H1 (cell line): ENCODE measurements around the gene STEAP4.

Experiments
- CBX5 ChIP-seq: fragments of 300-800, 300-1000 bp; sonication (generic); IDR thresholded peaks from 2 replicates; pipeline ENCODE4 v1.7.1; 2016; ENCODE audit warnings: antibody characterized with exemption, low read length, low read depth
- CBX8 ChIP-seq: fragments of 300-800, 300-1000 bp; sonication (generic); IDR thresholded peaks from 2 replicates; pipeline ENCODE4 v1.7.1; 2016; ENCODE audit warnings: low read depth, low read length, borderline replicate concordance
- CREB1 ChIP-seq: IDR thresholded peaks from 2 replicates; pipeline ENCODE4 v1.6.1; 2012; ENCODE audit warnings: inconsistent platforms
- GTF2F1 ChIP-seq: IDR thresholded peaks from 2 replicates; pipeline ENCODE4 v1.6.1; 2012; ENCODE audit warnings: low read depth, low read length, improper control_type of control experiment, borderline replicate concordance
- POLR2A ChIP-seq, 2 experiments: IDR thresholded peaks; 1 replicate in 1 of 2; 2 replicates in 1 of 2; pipeline ENCODE4 v1.6.1; 2011; ENCODE audit warnings: low read depth in 2 of 2, low read length in 2 of 2, mild to moderate bottlenecking in 2 of 2; ENCODE audit errors: control extremely low read depth in 1 of 2
- TCF12 ChIP-seq: IDR thresholded peaks from 2 replicates; pipeline ENCODE4 v1.6.1; 2011; ENCODE audit warnings: low read depth, mild to moderate bottlenecking, low read length
- ZNF274 ChIP-seq: IDR thresholded peaks from 2 replicates; pipeline ENCODE4 v1.7.0; 2012; ENCODE audit warnings: low read length, borderline replicate concordance; ENCODE audit errors: extremely low read depth
- TF ChIP-seq, protein P1 (sequence below): IDR thresholded peaks from 2 replicates; pipeline ENCODE4 v1.6.1; 2012; ENCODE audit warnings: inconsistent platforms
- TF ChIP-seq, protein P2 (sequence below), 3 experiments: IDR thresholded peaks; 1 replicate in 2 of 3; 2 replicates in 1 of 3; pipeline versions ENCODE4 v1.5.1 to v1.6.1; 2011; ENCODE audit warnings: low read length in 3 of 3, mild to moderate bottlenecking in 3 of 3, inconsistent platforms in 2 of 3, low read depth in 1 of 3, moderate library complexity in 1 of 3; ENCODE audit not compliant: insufficient read depth in 1 of 3; ENCODE audit errors: control extremely low read depth in 1 of 3

DNA sequence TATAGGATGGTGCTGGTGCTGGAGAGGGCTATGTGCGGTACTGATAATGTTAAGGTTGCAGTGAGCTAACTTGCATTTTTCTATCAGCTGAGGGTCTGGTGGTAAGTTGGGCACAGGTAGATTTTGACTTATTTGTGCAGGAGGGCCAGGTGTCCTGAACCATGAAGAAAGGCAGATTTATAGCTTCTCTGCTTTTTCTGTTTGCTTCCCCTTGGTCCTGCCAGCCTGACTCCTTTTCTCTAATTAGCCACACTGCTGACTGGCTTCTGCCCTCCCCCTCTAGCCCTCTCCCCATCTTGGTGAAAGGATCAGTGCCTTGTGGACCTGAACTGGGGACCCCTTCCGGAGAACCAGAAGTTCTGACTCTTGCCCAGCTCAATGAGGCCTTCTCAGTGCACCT, 40.8 kb upstream of the STEAP4 start:
- TF ChIP-seq TCF12, result no peak
- TF ChIP-seq, protein P1, sequence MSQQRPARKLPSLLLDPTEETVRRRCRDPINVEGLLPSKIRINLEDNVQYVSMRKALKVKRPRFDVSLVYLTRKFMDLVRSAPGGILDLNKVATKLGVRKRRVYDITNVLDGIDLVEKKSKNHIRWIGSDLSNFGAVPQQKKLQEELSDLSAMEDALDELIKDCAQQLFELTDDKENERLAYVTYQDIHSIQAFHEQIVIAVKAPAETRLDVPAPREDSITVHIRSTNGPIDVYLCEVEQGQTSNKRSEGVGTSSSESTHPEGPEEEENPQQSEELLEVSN, result no peak
- TF ChIP-seq, protein P2, sequence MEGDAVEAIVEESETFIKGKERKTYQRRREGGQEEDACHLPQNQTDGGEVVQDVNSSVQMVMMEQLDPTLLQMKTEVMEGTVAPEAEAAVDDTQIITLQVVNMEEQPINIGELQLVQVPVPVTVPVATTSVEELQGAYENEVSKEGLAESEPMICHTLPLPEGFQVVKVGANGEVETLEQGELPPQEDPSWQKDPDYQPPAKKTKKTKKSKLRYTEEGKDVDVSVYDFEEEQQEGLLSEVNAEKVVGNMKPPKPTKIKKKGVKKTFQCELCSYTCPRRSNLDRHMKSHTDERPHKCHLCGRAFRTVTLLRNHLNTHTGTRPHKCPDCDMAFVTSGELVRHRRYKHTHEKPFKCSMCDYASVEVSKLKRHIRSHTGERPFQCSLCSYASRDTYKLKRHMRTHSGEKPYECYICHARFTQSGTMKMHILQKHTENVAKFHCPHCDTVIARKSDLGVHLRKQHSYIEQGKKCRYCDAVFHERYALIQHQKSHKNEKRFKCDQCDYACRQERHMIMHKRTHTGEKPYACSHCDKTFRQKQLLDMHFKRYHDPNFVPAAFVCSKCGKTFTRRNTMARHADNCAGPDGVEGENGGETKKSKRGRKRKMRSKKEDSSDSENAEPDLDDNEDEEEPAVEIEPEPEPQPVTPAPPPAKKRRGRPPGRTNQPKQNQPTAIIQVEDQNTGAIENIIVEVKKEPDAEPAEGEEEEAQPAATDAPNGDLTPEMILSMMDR (IDR thresholded peaks at IDR 0.05; ENCODE audit: control extremely low read depth in 1 of 3, insufficient read depth in 1 of 3, low read depth in 1 of 3, low read length in 3 of 3), result no peak
- no peak for TF ChIP-seq CREB1
- TF ChIP-seq CBX5, result no peak
- TF ChIP-seq ZNF274, result no peak
- TF ChIP-seq CBX8, result no peak
- TF ChIP-seq GTF2F1, result no peak
- no peak for TF ChIP-seq POLR2A (IDR thresholded peaks at IDR 0.05; ENCODE audit: control extremely low read depth in 1 of 2, low read depth in 2 of 2, low read length in 2 of 2)
